CD4-positive, alpha-beta T cell treated with Interleukin-15 for 1 hour (primary cell): Measurements from ENCODE around the gene GBX1.

Experiments used
- DNase-seq: peaks from one replicate; pipeline ENCODE4 v3.0.0-alpha.2; 2020

Gene GBX1

GRCh38 chr7:151167197-151167961, at the start of gene GBX1:
GBX1 (minus strand) TSS chr7:151167694; CDS start chr7:151167548, 146 bp downstream.
- DNase-seq = no peak

DNA sequence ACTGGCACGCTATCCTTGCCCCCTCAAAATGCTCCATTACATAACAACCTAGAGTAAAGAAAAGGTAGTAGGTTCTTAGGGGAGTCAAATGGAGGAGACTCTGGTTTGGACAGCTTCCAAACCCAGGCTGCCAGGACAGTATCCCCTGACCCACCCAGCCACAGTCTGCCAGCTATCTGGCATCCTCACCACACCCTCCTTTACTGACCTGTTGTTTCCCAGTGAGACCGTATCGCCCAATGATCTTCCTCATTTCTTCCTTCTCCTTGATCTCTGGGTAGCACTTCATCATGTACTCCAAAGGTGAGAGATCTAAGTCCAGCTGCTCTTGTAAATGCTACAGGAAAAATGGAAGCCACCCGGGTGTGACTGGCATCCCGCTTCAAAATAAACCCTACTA, 47.9 kb upstream of the GBX1 start:
- no peak for DNase-seq

DNA sequence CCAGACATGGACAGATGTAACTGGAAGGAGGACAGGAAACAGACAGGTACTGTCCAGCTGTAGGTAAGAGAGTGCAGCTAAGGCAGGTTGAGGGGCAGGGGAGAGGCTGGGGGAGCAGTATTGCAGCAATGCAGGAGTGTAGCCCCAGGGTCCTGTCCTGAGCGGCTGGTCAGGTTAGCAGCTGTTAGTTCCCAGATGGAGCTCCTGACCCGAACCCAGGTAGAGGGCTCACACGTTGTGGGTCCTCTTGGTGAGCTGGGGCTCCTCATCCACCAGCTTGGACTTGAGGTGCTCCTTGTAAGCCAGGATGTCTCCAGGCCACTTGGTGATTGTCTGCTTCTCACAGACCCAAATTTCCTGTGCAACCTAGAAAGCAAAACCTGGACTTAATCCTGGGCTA, 46.3 kb upstream of the GBX1 start:
- DNase-seq = no peak

DNA sequence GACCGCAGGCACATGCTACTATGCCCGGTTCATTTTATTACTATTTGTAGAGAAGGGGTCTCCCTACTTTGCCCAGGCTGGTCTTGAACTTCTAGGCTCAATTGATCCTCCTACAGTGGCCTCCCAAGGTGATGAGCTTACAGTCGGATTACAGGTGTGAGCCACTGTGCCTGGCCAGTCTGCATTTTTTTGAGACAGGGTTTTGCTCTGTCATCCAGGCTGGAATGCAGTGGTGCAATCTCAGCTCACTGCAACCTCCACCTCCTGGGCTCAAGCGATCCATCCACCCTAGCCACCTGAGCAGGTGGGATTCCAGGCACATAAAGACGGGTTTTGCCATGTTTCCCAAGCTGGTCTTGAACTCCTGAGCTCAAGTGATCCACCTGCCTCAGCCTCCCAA, 45.1 kb upstream of the GBX1 start:
- DNase-seq = no peak

GRCh38 chr7:151211155-151211772, 43.8 kb upstream of the GBX1 start:
- no peak for DNase-seq

- DNase-seq = no peak
Measured at GRCh38 chr7:151210087-151210854, 42.8 kb upstream of the GBX1 start, which contains the start of gene H2BK1. H2BK1 (minus strand) TSS chr7:151210488; CDS start chr7:151210318, 170 bp downstream.

- DNase-seq = no peak
Measured at GRCh38 chr7:151209588-151209987, 42.1 kb upstream of the GBX1 start.

DNA sequence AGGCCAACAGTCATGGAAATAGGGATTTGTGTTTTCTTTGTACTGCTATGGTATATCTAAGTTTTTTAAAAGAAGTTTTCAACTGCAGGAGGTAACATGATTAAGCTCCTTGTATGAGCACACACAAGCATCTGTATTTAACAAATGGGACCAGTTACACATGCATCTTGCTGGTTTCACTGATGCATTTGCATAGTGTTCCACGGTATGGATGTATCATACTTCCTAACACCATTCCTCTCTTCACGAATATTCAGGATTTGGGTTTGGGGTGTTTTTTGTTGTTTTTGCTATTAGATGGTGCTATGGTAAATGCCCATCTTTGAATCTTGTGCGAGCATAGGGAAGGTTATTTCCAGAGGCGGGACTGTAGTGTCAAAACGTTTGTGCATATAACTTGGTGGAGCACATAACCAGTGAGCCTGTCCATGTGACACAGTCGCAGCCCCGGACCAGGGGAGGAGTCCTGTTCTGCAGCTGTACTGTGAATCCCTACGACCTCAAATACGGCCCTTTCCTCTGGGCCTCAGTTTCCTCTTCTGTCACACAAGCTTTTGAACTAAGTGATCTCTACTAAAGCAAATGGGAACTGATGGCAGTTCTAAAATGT, 40.9 kb upstream of the GBX1 start:
- DNase-seq = no peak

DNA sequence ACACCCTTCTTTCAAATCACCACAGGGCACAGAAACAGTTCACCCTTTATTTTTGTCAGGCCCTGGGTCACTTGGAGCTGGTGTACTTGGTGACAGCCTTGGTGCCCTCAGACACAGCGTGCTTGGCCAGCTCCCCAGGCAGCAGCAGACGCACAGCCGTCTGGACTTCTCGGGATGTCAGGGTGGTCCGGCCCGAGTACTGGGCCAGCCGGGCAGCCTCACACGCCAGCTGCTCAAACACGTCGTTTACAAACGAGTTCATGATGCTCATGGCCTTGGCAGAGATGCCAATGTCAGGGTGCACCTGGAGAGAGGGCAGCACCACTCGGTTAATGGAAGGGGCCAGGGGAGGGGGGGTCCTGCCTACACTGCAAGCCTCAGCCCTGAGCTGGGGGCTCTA, 40.3 kb upstream of the GBX1 start:
- no peak for DNase-seq

DNA sequence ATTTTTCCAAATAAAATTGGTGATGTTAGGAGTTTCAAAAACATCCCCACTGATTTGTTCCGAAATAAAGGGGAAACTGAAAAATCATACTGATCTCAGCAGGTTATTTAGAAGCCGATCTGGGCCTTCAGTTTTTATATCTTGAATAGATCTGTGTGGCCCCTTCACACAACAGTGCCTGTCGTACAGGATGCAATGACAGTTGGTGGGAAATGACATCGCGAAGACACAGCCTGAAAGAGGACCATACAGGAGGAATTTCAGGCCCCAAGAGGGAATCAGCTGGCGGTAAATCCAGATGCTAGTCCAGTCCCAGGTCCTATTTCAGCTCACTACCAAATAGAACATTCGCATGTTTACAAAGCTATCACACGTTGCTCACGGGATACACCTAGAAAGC, 39.8 kb upstream of the GBX1 start:
- no peak for DNase-seq

DNA sequence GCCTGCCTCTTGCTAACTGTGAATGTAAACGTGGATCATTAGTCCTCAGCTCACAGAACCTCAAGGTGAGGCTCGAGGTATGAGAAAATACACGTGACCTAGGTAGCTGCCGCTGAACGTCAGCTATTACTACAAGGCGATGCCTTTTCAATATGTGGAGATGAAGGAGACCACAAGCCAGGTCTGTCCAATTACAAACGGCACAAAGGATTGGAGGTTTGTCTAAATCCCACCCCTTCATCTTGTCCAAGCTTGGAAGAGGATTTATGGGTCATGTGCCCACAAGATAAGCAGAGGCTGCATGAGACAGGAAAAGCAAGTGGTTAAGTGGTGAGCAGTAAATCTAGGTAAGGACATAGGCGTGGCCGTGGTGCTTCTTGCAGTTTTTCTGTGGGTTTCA, 39.4 kb upstream of the GBX1 start:
- DNase-seq = no peak

- DNase-seq = no peak
Measured at GRCh38 chr7:151205730-151206129, 38.2 kb upstream of the GBX1 start.

GRCh38 chr7:151204383-151205032, 37.0 kb upstream of the GBX1 start:
- no peak for DNase-seq

- no peak for DNase-seq
Measured at GRCh38 chr7:151202836-151203235, 35.3 kb upstream of the GBX1 start.

DNA sequence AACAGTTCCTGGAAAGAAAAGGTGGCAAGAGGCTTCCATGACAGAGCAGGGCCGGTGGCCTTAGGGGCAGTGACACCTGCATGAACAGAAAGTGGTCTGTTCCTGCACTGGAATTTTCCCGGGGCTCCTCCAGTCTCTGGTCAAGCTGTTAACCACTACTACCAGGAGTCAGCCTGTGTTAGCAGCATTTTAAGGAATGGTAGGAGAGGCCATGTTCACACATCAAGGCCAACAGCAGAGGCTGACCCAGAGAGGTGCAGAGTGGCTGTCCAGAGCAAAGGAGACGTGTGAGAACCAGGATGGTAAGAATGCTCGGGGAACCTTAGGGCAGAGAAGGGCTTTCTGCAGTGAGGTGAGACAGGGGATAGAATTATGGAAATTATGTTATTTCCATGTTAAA, 34.3 kb upstream of the GBX1 start:
- no peak for DNase-seq

GRCh38 chr7:151201344-151201743, 33.9 kb upstream of the GBX1 start:
- DNase-seq = no peak

GRCh38 chr7:151198945-151199848, 31.7 kb upstream of the GBX1 start:
- DNase-seq = no peak

- no peak for DNase-seq
Measured at GRCh38 chr7:151197932-151198331, 30.4 kb upstream of the GBX1 start.

- no peak for DNase-seq
Measured at GRCh38 chr7:151195616-151196450, 28.3 kb upstream of the GBX1 start.

DNA sequence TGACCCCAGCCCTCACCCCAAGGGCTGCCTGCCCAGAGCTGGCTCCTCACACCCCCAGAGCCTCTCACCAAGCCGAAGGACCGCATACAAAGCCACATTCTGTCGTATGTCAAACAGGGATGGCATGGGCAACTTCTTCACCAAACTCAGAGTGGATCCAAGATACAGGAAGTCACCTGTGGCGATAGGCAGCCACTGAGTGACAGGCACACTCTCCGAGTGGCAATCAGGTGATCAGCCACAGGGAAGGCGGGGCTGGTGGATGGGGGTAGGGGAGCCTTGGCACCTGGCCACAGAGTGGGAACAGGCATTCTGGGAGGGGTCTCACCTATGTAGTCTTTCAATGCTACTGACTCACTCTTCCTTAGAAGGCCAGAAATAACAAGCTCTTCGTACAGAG, 26.7 kb upstream of the GBX1 start:
- DNase-seq = no peak
